NOMO-1 treated with dmso at 0.1 percent for 144 hours (cell line): ENCODE results near the gene CPXM2.

Experiments
- DNase-seq: peaks from one replicate; lab custom pipeline; 2025; ENCODE audit not compliant: unreplicated experiment; lab: John Stamatoyannopoulos, UW

The CPXM2 gene

GRCh38 chr10:123852411-123852951, 39.1 kb downstream of the CPXM2 start:
- DNase-seq: no peak

- DNase-seq: peak; percentile 76
Observed at GRCh38 chr10:123848564-123849457, 42.8 kb downstream of the CPXM2 start.

- DNase-seq: no peak
Observed at GRCh38 chr10:123847686-123848432, 43.7 kb downstream of the CPXM2 start.

- DNase-seq: no peak
Observed at GRCh38 chr10:123843835-123844234, 47.8 kb downstream of the CPXM2 start.

- no peak for DNase-seq
Observed at GRCh38 chr10:123842692-123843385, 48.8 kb downstream of the CPXM2 start.

GRCh38 chr10:123841560-123841959, 50.0 kb downstream of the CPXM2 start:
- no peak for DNase-seq

GRCh38 chr10:123841115-123841514, 50.5 kb downstream of the CPXM2 start:
- DNase-seq: no peak

- no peak for DNase-seq
Observed at GRCh38 chr10:123840714-123841113, 50.9 kb downstream of the CPXM2 start.

GRCh38 chr10:123838596-123839310, 52.9 kb downstream of the CPXM2 start:
- DNase-seq: no peak

- DNase-seq: no peak
Observed at GRCh38 chr10:123837756-123838155, 53.9 kb downstream of the CPXM2 start.

- no peak for DNase-seq
Observed at GRCh38 chr10:123836418-123837145, 55.0 kb downstream of the CPXM2 start.

GRCh38 chr10:123835575-123835974, 56.0 kb downstream of the CPXM2 start:
- no peak for DNase-seq

- DNase-seq: no peak
Observed at GRCh38 chr10:123833170-123833850, 58.3 kb downstream of the CPXM2 start.

GRCh38 chr10:123831259-123831658, 60.3 kb downstream of the CPXM2 start:
- DNase-seq: no peak

GRCh38 chr10:123821136-123821535, 70.5 kb downstream of the CPXM2 start:
- no peak for DNase-seq

- DNase-seq: no peak
Observed at GRCh38 chr10:123809632-123810031, 82.0 kb downstream of the CPXM2 start.

GRCh38 chr10:123808906-123809305, 82.7 kb downstream of the CPXM2 start:
- DNase-seq: no peak

- DNase-seq: no peak
Observed at GRCh38 chr10:123808286-123808685, 83.3 kb downstream of the CPXM2 start.

- DNase-seq: no peak
Observed at GRCh38 chr10:123807444-123808035, 84.1 kb downstream of the CPXM2 start.
